BJ (cell line): ENCODE measurements around the gene MT1F. TPM values are rescaled to one million over a fixed set of nuclear protein-coding genes. Genes with fewer than 3 reads are reported as not detected.

Experiments used
- CTCF ChIA-PET: fragments of 350-600 bp; formaldehyde crosslinking; extraction: SDS; loops from one replicate; lab custom pipeline; 2021; ENCODE audit warnings: antibody characterized with exemption, inconsistent platforms; lab: Yijun Ruan, JAX
- POLR2A ChIA-PET: fragments of 300-600 bp; sonication (Branson Sonifier 250); formaldehyde crosslinking; extraction: SDS; loops from one replicate; lab custom pipeline; 2021; ENCODE audit warnings: antibody characterized with exemption; lab: Charles Lee
- DNase-seq: peaks from one replicate; pipeline ENCODE4 v3.0.0-alpha.2; 2011; ENCODE audit warnings: low read depth
- H3K27me3 ChIP-seq: 2 replicates; pipeline ENCODE4 v1.6.0; 2011; ENCODE audit warnings: low read length; ENCODE audit not compliant: control insufficient read depth, insufficient read depth
- H3K36me3 ChIP-seq: 2 replicates; pipeline ENCODE4 v1.5.1; 2011; ENCODE audit warnings: low read length; ENCODE audit not compliant: control insufficient read depth, insufficient read depth
- H3K4me3 ChIP-seq: 2 replicates; pipeline ENCODE4 v1.5.1; 2011; ENCODE audit warnings: low read depth, mild to moderate bottlenecking, control low read depth, low read length
- CTCF ChIP-seq: IDR thresholded peaks from 2 replicates; pipeline ENCODE4 v1.5.1; 2011; ENCODE audit warnings: low read depth, mild to moderate bottlenecking, control low read depth, inconsistent platforms, low read length, moderate library complexity; ENCODE audit not compliant: insufficient read depth
- polyA plus RNA-seq: library from polyadenylated mRNA; depleted of rRNA; stranded (reverse); fragments of >200 nt; gene quantifications from 2 replicates; pipeline ENCODE4 v1.2.3, GENCODE V29; 2011

The MT1F gene
- polyA plus RNA-seq, 1 experiment, result 11.3 TPM

- ChIA-PET POLR2A (no interaction called here), CTCF (interaction anchor here (0.9 to 1.3 kb wide), 3 partner anchors 23 to 94 kb away, joined by 3 read pairs; no protein-coding TSS in a partner anchor)
- no peaks in the 10 kb centered on the region for H3K36me3 ChIP-seq
- H3K27me3 ChIP-seq, result peaks cover 6% of the 10 kb centered on the region
- no peak for DNase-seq
- no peak for TF ChIP-seq CTCF
- H3K4me3 ChIP-seq, result no peak overlapping the region
Measured at GRCh38 chr16:56679078-56679730, 21.4 kb downstream of the MT1F start.

GRCh38 chr16:56679818-56680217 lies 22.1 kb downstream of the MT1F start:
- POLR2A ChIA-PET, result no interaction called here
- no peaks in the 10 kb centered on the region for H3K36me3 ChIP-seq
- CTCF ChIA-PET, result interaction anchor here (0.9 to 1.3 kb wide), 2 partner anchors 22 to 95 kb away, joined by 3 read pairs; no protein-coding TSS in a partner anchor
- H3K27me3 ChIP-seq, result peaks cover 6% of the 10 kb centered on the region
- no peak for TF ChIP-seq CTCF
- no peak overlapping the region for H3K4me3 ChIP-seq
- no peak for DNase-seq

GRCh38 chr16:56681939-56682702 lies 24.4 kb downstream of the MT1F start, which contains the start of gene MT1X:
MT1X (plus strand) TSS chr16:56682470; CDS start chr16:56682541, 71 bp downstream.
- POLR2A ChIA-PET, result interaction anchor here (0.5 kb wide), 1 partner anchor 8 kb away, joined by 3 read pairs; no protein-coding TSS in a partner anchor

GRCh38 chr16:56682703-56683397 lies 25.1 kb downstream of the MT1F start:
- DNase-seq, result no peak
- Histone ChIP-seq H3K27me3 (no peaks in the 10 kb centered on the region), H3K36me3 (no peaks in the 10 kb centered on the region), H3K4me3 (peak overlapping the region; percentile 46)
- ChIA-PET POLR2A (interaction anchor here (0.5 kb wide), 1 partner anchor 9 kb away, joined by 3 read pairs; no protein-coding TSS in a partner anchor), CTCF (interaction anchor here (1.1 to 3.8 kb wide), 4 partner anchors 10 to 106 kb away, joined by 3 to 12 read pairs (median 8); no protein-coding TSS in a partner anchor)
- no peak for TF ChIP-seq CTCF

More at GRCh38 chr16:56681939-56682702, 24.4 kb downstream of the MT1F start, which contains the start of gene MT1X:
- CTCF ChIA-PET, result interaction anchor here (1.6 to 3.8 kb wide), 3 partner anchors 9 to 105 kb away, joined by 5 to 12 read pairs (median 10); no protein-coding TSS in a partner anchor
- H3K36me3 ChIP-seq, result no peaks in the 10 kb centered on the region
- TF ChIP-seq CTCF, result no peak
- peak; percentile 31 for DNase-seq
- H3K4me3 ChIP-seq, result peak within 1 kb of the TSS; percentile 46
- peaks cover 2% of the 10 kb centered on the region; the same call in 1 of the 2 replicates for H3K27me3 ChIP-seq
